DND-41 (cell line): Measurements from ENCODE around the gene AOPEP.

Source experiments
- ATAC-seq: fragments of 200-7000 bp; cut with Tn5 transposase; 3 replicates; pipeline ENCODE4 v1.9.1; 2021; ENCODE audit warnings: low read depth; ENCODE audit not compliant: insufficient read depth
- DNase-seq: peaks from one replicate; pipeline ENCODE4 v3.0.0-alpha.2; 2020
- H2AFZ ChIP-seq: 2 replicates; pipeline ENCODE4 v1.6.0; 2012; ENCODE audit warnings: low read depth, low read length
- H3K27ac ChIP-seq: 2 replicates; pipeline ENCODE4 v1.5.1; 2012; ENCODE audit warnings: low read length, inconsistent platforms
- H3K27me3 ChIP-seq: fragments of 200-600 bp; sonication (generic); 2 replicates; pipeline ENCODE4 v1.6.0; 2012; ENCODE audit warnings: low read length, mild to moderate bottlenecking, inconsistent platforms; ENCODE audit not compliant: insufficient read depth, poor library complexity
- H3K36me3 ChIP-seq: 2 replicates; pipeline ENCODE4 v1.5.1; 2012; ENCODE audit warnings: low read length, inconsistent platforms; ENCODE audit not compliant: insufficient read depth
- H3K4me1 ChIP-seq: 2 replicates; pipeline ENCODE4 v1.5.1; 2012; ENCODE audit warnings: mild to moderate bottlenecking, low read length; ENCODE audit not compliant: insufficient read depth
- H3K4me2 ChIP-seq: 2 replicates; pipeline ENCODE4 v1.6.0; 2012; ENCODE audit warnings: mild to moderate bottlenecking, moderate library complexity, low read length, inconsistent platforms; ENCODE audit not compliant: insufficient read depth
- H3K4me3 ChIP-seq, 2 experiments: fragments of 200-600 bp in 1 of 2; shearing (Covaris generic) in 1 of 2; 2 replicates each; pipeline ENCODE4 v1.5.1; 2012 to 2016; ENCODE audit warnings: inconsistent platforms in 2 of 2, low read length in 2 of 2, mild to moderate bottlenecking in 2 of 2, low read depth in 1 of 2, moderate library complexity in 1 of 2
- H3K79me2 ChIP-seq: 2 replicates; pipeline ENCODE4 v1.6.0; 2012; ENCODE audit warnings: low read length, inconsistent platforms; ENCODE audit not compliant: insufficient read depth
- H3K9ac ChIP-seq: 2 replicates; pipeline ENCODE4 v1.6.0; 2012; ENCODE audit warnings: low read depth, mild to moderate bottlenecking, inconsistent platforms, low read length, moderate library complexity
- H3K9me3 ChIP-seq: 2 replicates; pipeline ENCODE4 v1.5.1; 2012; ENCODE audit warnings: low read length, moderate library complexity, mild to moderate bottlenecking, inconsistent platforms; ENCODE audit not compliant: insufficient read depth, severe bottlenecking
- H4K20me1 ChIP-seq: 2 replicates; pipeline ENCODE4 v1.6.0; 2012; ENCODE audit warnings: low read length; ENCODE audit not compliant: insufficient read depth
- CTCF ChIP-seq: IDR thresholded peaks from 2 replicates; pipeline ENCODE4 v1.5.1; 2012; ENCODE audit warnings: borderline replicate concordance, low read length, moderate library complexity, mild to moderate bottlenecking; ENCODE audit not compliant: poor library complexity, severe bottlenecking; ENCODE audit errors: extremely low read depth
- EZH2 ChIP-seq: IDR thresholded peaks from 3 replicates; pipeline ENCODE4 v1.6.1; 2012; ENCODE audit warnings: borderline replicate concordance, low read depth, mild to moderate bottlenecking, moderate library complexity, low read length, inconsistent platforms; ENCODE audit not compliant: severe bottlenecking

The AOPEP gene

GRCh38 chr9:94894094-94894699 lies 167.7 kb downstream of the AOPEP start:
- Histone ChIP-seq H2AFZ (no peak overlapping the region), H3K36me3 (no peaks in the 10 kb centered on the region), H3K79me2 (no peaks in the 10 kb centered on the region), H3K27ac (no peak overlapping the region), H4K20me1 (no peaks in the 10 kb centered on the region), H3K4me2 (no peak overlapping the region), H3K4me3 (no peak overlapping the region), H3K4me1 (no peaks in the 10 kb centered on the region), H3K27me3 (no peaks in the 10 kb centered on the region), H3K9me3 (peaks cover 9% of the 10 kb centered on the region), H3K9ac (no peak overlapping the region)
- ATAC-seq (no peak), DNase-seq (no peak)
- no peak for TF ChIP-seq CTCF
- no peak for TF ChIP-seq EZH2

- Histone ChIP-seq H3K36me3 (no peaks in the 10 kb centered on the region), H2AFZ (no peak overlapping the region), H3K9me3 (peaks cover 7% of the 10 kb centered on the region), H3K4me1 (no peaks in the 10 kb centered on the region), H3K27ac (no peak overlapping the region), H4K20me1 (no peaks in the 10 kb centered on the region), H3K27me3 (no peaks in the 10 kb centered on the region), H3K79me2 (no peaks in the 10 kb centered on the region), H3K4me2 (no peak overlapping the region), H3K4me3 (no peak overlapping the region), H3K9ac (no peak overlapping the region)
- TF ChIP-seq EZH2 (no peak), CTCF (no peak)
- no peak for ATAC-seq
- DNase-seq, result no peak
Observed at GRCh38 chr9:94895668-94896067, 169.2 kb downstream of the AOPEP start.

GRCh38 chr9:94896512-94896911 lies 170.0 kb downstream of the AOPEP start:
- H3K4me1 ChIP-seq, result no peaks in the 10 kb centered on the region
- no peak overlapping the region for H3K4me2 ChIP-seq
- no peak overlapping the region for H2AFZ ChIP-seq
- no peaks in the 10 kb centered on the region for H4K20me1 ChIP-seq
- H3K27me3 ChIP-seq, result no peaks in the 10 kb centered on the region
- H3K79me2 ChIP-seq, result no peaks in the 10 kb centered on the region
- no peak overlapping the region for H3K9ac ChIP-seq
- no peaks in the 10 kb centered on the region for H3K36me3 ChIP-seq
- H3K27ac ChIP-seq, result no peak overlapping the region
- TF ChIP-seq EZH2 (no peak), CTCF (no peak)
- no peak overlapping the region for H3K4me3 ChIP-seq
- no peak for DNase-seq
- H3K9me3 ChIP-seq, result no peaks in the 10 kb centered on the region
- no peak for ATAC-seq
